ENCODE results near the gene C17orf50.
"Not testable (repeated sequence)": the region's sequence is repeated elsewhere in the genome, so short reads cannot be mapped to it uniquely, and the experiment has no call there.

Gene C17orf50

GRCh38 chr17:35735036-35735805 lies 25.5 kb upstream of the C17orf50 start:
- DNase-seq, result no peak

DNA sequence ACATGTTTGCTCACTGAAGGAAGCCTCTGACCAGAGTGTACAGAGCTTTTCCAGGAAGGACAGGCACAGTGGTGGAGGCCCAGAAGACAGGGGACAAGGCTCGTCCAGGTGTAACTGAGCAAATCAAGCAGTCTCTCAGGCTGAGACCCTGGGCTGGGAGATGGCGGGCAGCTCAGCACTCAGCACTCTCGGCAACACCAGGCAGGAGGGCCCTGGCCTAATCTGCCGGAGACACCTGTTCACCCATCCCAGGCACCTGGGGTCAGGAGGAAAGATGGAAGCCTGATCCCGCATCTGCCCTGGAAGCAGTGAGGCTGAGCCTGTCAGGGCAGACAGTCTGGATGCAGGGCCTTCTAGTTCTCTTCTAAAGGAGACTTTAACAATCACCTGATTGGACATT lies 24.5 kb upstream of the C17orf50 start:
- DNase-seq, result no peak

DNA sequence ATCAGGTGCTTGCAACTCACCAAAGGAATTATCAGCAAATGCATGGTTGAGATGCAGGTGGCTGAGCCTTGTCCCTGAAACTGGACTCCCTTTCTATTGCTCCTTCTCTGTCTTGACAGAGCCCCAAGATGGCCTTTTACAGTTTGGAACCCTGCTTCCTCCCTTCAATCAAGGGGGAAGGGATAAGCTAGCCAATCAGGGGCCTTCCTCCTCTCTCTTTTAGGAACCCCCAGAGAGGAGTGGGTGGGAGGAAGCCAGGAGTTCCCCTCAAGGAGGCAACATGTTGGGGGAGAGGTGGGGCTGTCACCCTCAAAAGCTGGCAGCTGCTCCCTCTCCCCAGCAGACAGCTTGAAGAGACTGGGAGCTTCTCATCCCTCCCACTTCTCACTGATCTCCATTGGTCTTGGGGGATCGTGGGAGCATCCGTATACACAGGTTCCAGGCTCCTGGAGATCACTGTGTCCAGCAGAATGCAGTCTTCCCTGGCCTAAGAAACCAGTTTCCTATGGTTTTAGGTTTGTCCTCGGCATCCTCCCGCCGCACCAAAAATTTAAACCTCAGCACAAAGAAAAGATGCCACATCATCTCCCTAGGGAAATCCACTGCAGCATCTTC lies 22.1 kb upstream of the C17orf50 start:
- DNase-seq, result no peak

GRCh38 chr17:35740216-35740615 lies 20.5 kb upstream of the C17orf50 start:
- DNase-seq, result no peak

DNA sequence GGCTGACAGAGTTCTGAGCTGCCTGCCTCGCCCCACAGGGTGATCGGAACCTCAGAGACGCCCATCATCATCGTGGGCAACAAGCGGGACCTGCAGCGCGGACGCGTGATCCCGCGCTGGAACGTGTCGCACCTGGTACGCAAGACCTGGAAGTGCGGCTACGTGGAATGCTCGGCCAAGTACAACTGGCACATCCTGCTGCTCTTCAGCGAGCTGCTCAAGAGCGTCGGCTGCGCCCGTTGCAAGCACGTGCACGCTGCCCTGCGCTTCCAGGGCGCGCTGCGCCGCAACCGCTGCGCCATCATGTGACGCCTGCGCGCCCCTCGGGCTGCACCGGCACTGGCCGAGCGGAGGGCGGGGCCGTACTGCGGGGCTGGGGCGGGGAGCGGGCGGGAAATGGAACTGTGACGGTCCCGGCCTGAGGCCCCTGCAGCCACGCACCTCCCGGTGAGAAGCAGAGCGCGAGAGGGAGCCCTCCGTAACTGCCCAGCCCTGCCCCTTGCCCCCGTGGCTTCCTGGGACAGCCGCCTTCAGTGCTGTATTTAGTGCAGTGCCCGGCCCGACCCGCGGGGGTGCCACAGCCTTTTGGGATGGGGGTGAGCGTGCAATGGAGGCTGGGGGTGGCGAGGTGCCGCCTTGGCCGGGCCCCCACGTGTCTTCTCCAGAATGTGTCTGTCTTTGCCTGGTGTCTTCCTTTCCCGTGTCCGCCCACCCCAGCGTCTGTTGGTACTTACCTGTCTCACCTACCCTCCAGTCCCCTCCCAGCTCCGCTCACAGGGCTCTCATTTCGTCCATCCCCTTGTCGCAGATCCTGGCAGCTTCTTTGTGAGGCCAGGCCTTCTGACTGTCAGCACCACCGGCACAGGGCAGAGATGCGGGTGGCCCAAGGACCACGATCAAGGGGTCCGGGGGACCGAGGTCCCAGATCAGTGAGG lies 19.4 kb upstream of the C17orf50 start:
- DNase-seq, result no peak

- DNase-seq, result no peak
These were observed 18.2 kb upstream of the C17orf50 start for GRCh38 chr17:35742496-35742895.

GRCh38 chr17:35742896-35743477 lies 17.7 kb upstream of the C17orf50 start:
- no peak for DNase-seq

GRCh38 chr17:35743626-35744328 lies 16.9 kb upstream of the C17orf50 start:
- peak; percentile 44 for DNase-seq

DNA sequence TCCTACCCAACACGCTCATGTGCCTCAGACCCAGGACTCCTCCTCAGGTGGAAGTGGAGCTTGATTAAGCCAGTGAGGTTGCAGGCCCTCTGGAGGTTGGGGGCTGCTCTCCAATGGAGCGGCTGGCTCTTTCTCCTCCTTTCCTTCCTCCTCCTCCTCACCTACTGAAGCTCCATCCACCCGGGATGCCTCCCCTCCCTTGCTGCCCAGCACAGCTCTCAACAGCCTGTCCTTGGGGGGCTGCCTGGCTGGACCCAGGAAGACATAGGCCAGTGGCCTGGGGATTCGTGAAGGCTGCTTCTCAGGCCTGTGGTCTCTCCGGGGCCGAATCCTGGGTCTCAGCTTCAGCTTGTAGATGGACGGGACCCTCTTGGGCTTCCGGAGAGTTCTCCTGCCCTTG lies 15.9 kb upstream of the C17orf50 start:
- no peak for DNase-seq

DNA sequence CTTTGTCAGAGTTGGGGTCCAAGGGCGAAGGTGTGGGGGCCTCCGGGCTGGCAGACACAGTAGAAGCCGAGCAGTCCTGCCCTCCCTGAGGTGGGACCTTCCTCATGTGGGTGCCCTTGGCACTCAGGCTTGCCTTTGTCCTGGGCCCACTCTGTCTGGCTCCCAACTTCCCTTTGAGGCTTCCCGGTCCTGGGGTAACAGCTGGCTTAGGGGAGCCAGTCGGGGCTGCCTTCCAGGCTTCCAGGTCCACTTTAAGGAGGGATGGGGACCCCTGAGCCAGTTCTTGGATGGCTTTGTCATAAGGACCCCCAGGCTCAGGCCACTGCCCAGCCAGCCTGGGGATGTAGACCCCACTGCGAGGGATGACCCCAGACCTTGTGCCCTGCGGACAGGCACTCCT lies 15.4 kb upstream of the C17orf50 start:
- DNase-seq, result no peak

GRCh38 chr17:35745749-35746320 lies 14.9 kb upstream of the C17orf50 start:
- no peak for DNase-seq

- peak; percentile 68 for DNase-seq
These were observed 13.1 kb upstream of the C17orf50 start for GRCh38 chr17:35747540-35748017.

GRCh38 chr17:35748341-35748841 lies 12.3 kb upstream of the C17orf50 start:
- DNase-seq, result no peak

DNA sequence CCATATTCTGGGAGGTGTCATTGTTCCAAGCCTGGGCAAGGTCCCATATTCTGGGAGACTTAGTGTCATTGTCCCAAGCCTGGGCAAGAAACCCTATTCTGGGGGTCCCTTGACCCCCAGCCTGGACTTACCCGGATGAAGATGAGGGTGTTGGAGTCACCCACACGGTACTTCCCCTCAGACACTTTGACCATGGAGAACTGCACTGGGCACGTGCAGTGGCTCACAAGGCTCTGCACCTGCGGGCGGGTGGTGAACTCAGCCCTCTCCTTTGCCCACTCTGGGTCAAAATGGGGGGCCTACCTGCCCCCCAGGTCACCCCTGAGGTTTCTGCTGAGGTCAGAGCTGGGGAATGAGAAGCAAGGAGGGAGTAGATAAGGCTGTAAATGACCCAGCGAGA lies 11.7 kb upstream of the C17orf50 start:
- DNase-seq, result no peak

DNA sequence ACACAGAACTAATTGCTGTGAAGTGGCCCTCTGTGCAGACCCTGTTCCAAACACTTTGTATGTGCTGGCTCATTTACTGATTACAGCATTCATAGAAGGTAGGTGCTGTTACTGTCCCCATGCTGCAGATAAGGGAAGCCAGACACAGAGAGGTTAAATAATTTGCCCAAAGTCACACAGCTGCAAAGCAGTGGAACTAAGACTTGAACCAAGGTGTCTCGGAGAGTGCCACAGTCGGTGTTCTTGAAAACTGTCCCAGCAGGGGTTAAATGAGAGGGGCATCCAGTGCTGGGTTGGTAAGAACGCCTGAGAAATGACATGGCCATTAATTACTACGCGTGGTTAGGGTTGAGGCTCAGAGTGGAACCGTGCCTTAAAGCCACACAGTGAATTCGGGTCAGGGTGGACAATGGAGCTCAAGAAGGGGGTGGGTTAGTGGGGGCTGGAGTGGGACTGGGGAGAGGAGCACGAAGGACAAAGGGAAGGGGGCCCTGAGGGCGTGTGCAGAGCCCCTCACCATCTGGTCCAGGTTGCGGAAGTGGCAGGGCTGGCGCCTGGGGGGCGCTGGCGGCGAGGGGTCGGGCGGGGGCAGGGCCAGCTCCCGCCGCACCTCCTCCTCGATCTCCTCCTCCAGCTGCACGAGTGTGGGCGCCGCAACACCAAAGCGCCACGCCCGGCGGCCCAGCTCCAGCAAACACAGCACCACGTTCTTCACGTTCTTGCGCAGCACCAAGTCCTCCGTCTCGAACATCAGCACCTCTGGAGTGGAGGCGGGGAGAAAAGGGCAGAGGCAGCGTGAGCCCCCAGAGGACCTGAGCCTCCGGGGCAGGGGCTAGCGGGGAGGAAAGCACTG lies 10.9 kb upstream of the C17orf50 start:
- no peak for DNase-seq

- no peak for DNase-seq
These were observed 9.9 kb upstream of the C17orf50 start for GRCh38 chr17:35750526-35751395.

GRCh38 chr17:35751541-35751940 lies 9.1 kb upstream of the C17orf50 start:
- not testable (repeated sequence) for DNase-seq

DNA sequence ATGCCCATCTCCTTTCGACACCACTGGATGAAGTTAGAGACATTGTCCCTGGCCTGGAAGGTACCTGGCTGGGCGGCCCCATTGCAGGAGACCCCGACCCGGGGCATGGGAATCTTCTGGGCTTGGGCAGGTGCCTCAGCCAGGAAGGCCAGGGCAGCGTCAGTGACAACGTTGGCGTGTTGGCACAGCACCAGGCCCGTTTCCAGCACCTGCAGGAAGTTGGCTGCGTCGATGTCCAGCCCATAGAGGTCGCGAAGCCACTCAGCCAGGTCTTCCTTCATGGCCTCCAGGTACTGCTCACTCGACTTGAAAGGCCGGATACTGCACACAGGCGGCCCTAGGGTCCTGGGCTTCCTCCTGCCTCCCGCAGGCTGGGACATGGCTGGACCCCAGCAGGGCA lies 8.2 kb upstream of the C17orf50 start:
- no peak for DNase-seq

DNA sequence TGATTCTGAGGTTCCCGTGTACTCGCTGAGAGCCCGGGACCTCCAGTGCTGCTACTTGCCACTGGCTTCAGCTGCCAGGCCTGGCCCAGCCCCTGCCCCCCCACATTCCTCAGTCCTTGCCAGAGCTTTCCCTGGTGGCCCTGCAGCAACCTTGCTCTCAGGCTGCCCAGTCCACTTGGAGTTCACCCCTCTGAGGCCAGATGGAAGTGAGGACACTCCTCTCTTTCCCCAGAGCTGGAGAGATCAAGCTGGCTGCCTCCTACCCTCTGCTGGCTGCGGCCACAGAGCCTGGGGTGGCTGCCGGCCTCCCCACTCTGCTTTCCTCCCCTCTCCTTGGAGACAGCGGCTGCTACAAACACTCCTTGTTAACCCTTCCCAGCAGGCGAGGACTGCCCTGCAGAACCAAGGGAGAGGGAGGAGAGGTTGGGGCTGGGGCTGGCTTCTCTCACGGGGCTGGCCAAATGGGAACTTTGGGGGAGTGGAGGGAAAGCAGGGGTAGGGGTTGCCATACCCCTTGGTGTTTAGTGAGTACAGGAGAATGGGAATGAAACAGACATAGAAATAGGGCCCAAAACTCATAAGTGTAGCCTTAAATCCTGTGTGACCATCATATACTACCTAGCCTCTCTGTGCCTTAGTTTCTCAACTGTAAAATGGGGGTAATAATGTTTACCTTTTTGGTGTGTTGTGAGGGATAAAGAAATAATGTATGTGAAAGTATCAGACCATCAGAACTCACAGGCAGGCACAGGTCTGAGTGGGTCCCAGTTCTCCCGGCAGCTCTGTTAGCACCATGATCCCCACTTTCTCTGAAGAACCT lies 7.5 kb upstream of the C17orf50 start, which contains the start of gene GAS2L2:
Gene GAS2L2, minus strand, starts transcription at position 295 of the 820 bp plus-strand sequence. CDS start 389 bp downstream, outside the sequence.
- no peak for DNase-seq

All from GDM1 (cell line).